ENCODE data around the gene UMPS. TPM values are rescaled to one million over a fixed set of nuclear protein-coding genes. Genes with fewer than 3 reads are reported as not detected.

Gene UMPS
- total and polyA plus RNA-seq, 9 of the 15 experiments (the other 6 are each of a cell fraction or from before 2014, with no cell fraction given): 28.9 to 91.0 (median 45.9) TPM

DNA sequence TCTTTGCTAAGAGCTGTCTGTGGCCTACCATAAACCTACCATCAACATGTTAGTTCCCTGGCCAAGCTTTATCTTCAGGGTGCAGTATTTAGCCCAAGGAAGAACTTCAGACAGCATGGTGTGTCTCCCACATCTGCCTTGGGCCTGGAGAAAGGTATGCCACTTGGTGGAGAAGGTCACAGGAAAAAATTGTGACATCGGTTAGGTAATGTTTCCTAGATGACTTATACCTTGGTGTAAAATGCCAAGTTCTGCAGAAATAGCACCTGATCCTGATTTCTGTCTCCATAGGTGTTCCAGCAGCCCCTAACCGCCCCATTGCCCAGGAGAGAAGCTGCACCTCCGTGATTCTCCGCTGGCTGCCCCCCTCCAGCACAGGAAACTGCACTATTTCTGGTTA lies 33.0 kb upstream of the UMPS start:
- no TSS peak for BruUV-seq (replicated peaks)
- H3K4me1 ChIP-seq (replicated peaks in 1 of 2; ENCODE audit: control insufficient read depth in 2 of 2, insufficient read depth in 2 of 2, low read length in 2 of 2): no peaks in the 10 kb centered on the region; a peak in 1 of 5 replicates

More for the DNA sequence above, 33.0 kb upstream of the UMPS start:
- intact Hi-C loops (cut with micrococcal nuclease): no loop called here
- ChIA-PET POLR2A (interaction anchor here (0.5 kb wide), 1 partner anchor 9 kb away, joined by 4 read pairs; no protein-coding TSS in a partner anchor), CTCF (ENCODE audit: low intra/inter-chr PET ratio) (no interaction called here)
- Histone ChIP-seq H3K36me3 (ENCODE audit: control insufficient read depth, insufficient read depth, low read length) (no peaks in the 10 kb centered on the region), H3K4me3 (no peak overlapping the region), H4K20me1 (replicated peaks; ENCODE audit: control insufficient read depth, insufficient read depth, low read length) (no peaks in the 10 kb centered on the region), H3K9ac (ENCODE audit: insufficient read depth in 1 of 2, low read depth in 2 of 2, low read length in 2 of 2) (no peak overlapping the region), H3K79me2 (ENCODE audit: control insufficient read depth, insufficient read depth, low read length) (no peaks in the 10 kb centered on the region), H3K27ac (ENCODE audit: extremely low read depth, low read depth, low read length) (no peak overlapping the region), H3K4me2 (ENCODE audit: insufficient read depth, low read length) (no peak overlapping the region), H2AFZ (ENCODE audit: low read depth, low read length) (no peak overlapping the region), H3K9me1 (ENCODE audit: control insufficient read depth, insufficient read depth, low read length) (no peaks in the 10 kb centered on the region), H3K9me3 (replicated peaks; ENCODE audit: control insufficient read depth, insufficient read depth, low read depth, low read length) (no peaks in the 10 kb centered on the region; the same call in 1 of the 2 replicates), H3K27me3 (ENCODE audit: control insufficient read depth in 2 of 2, insufficient read depth in 2 of 2, low read length in 2 of 2) (peaks cover 2 to 19% of the 10 kb centered on the region in 2 experiments; a peak in 4 of 5 replicates)
- no peak for FAIRE-seq
- no peak for DNase-seq (ENCODE audit: extremely low read depth in 1 of 4, low spot score in 3 of 4)
- ATAC-seq: no peak
- 9% methylated on average over 3 of the region's 4 CpGs for WGBS (ENCODE audit: insufficient coverage, low coverage, missing lambda C conversion rate)
- no peak for TF ChIP-seq ZNF347 (CRISPR knock-in tag; IDR thresholded peaks at IDR 0.05; ENCODE audit: low read depth)
- no peak for TF ChIP-seq HDAC8 (tag; IDR thresholded peaks at IDR 0.05)
- no peak for TF ChIP-seq ZNF764 (CRISPR knock-in tag; IDR thresholded peaks at IDR 0.05; ENCODE audit: low read depth)
- no peak for TF ChIP-seq TCF15 (CRISPR knock-in tag; IDR thresholded peaks at IDR 0.05)
- no peak for TF ChIP-seq ZKSCAN1 (IDR thresholded peaks at IDR 0.05; ENCODE audit: low read depth, low read length)
- TF ChIP-seq FOXA1 (IDR thresholded peaks at IDR 0.05; ENCODE audit: borderline replicate concordance): no peak
- no peak for TF ChIP-seq SMAD3 (CRISPR knock-in tag; conservative IDR thresholded peaks at IDR 0.05)
- no peak for TF ChIP-seq NONO (IDR thresholded peaks at IDR 0.05; ENCODE audit: low read depth in 2 of 2, low read length in 1 of 2)
- no peak for TF ChIP-seq ZNF263 (CRISPR knock-in tag; IDR thresholded peaks at IDR 0.05; ENCODE audit: borderline replicate concordance)
- no peak for TF ChIP-seq ZNF507 (tag; conservative IDR thresholded peaks at IDR 0.05)
- TF ChIP-seq RFX5 (IDR thresholded peaks at IDR 0.05; ENCODE audit: low read depth, low read length): no peak
- TF ChIP-seq CSDE1 (IDR thresholded peaks at IDR 0.05): no peak
- no peak for TF ChIP-seq ZMIZ1 (IDR thresholded peaks at IDR 0.05; ENCODE audit: low read depth in 2 of 2, low read length in 2 of 2)
- TF ChIP-seq, protein P1, sequence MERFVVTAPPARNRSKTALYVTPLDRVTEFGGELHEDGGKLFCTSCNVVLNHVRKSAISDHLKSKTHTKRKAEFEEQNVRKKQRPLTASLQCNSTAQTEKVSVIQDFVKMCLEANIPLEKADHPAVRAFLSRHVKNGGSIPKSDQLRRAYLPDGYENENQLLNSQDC (CRISPR knock-in tag; IDR thresholded peaks at IDR 0.05): no peak
- no peak for TF ChIP-seq POU5F1 (IDR thresholded peaks at IDR 0.05; ENCODE audit: borderline replicate concordance, low read depth, low read length, partially characterized antibody)
- TF ChIP-seq, protein P2, sequence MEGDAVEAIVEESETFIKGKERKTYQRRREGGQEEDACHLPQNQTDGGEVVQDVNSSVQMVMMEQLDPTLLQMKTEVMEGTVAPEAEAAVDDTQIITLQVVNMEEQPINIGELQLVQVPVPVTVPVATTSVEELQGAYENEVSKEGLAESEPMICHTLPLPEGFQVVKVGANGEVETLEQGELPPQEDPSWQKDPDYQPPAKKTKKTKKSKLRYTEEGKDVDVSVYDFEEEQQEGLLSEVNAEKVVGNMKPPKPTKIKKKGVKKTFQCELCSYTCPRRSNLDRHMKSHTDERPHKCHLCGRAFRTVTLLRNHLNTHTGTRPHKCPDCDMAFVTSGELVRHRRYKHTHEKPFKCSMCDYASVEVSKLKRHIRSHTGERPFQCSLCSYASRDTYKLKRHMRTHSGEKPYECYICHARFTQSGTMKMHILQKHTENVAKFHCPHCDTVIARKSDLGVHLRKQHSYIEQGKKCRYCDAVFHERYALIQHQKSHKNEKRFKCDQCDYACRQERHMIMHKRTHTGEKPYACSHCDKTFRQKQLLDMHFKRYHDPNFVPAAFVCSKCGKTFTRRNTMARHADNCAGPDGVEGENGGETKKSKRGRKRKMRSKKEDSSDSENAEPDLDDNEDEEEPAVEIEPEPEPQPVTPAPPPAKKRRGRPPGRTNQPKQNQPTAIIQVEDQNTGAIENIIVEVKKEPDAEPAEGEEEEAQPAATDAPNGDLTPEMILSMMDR (IDR thresholded peaks at IDR 0.05 in 2 of 3, conservative IDR thresholded peaks at IDR 0.05 in 1 of 3; ENCODE audit: insufficient read depth in 2 of 3, low read depth in 1 of 3, low read length in 3 of 3): no peak
- no peak for TF ChIP-seq ZNF76 (CRISPR knock-in tag; IDR thresholded peaks at IDR 0.05; ENCODE audit: borderline replicate concordance)
- in situ Hi-C loops (cut with MboI): no loop called here
